Esophagus squamous epithelium (tissue), 4 donors: ENCODE results near the gene ZEB1.

Source experiments
- POLR2A ChIP-seq, 4 donors: fragments of 450-650 bp; IDR thresholded peaks; one replicate each; pipeline ENCODE4 v1.6.1; 2017; ENCODE audit warnings: antibody characterized with exemption in 4 of 4, mild to moderate bottlenecking in 4 of 4, moderate library complexity in 3 of 4
- TF ChIP-seq, protein P1 (sequence below), 6 experiments: fragments of 450-650 bp in 4 of 6; fragments of 200-600 bp in 2 of 6; sonication (generic) in 2 of 6; IDR thresholded peaks; one replicate each; pipeline ENCODE4 v1.5.1; 2016 to 2019; ENCODE audit warnings: antibody characterized with exemption in 6 of 6, mild to moderate bottlenecking in 4 of 6, moderate library complexity in 4 of 6

DNA sequence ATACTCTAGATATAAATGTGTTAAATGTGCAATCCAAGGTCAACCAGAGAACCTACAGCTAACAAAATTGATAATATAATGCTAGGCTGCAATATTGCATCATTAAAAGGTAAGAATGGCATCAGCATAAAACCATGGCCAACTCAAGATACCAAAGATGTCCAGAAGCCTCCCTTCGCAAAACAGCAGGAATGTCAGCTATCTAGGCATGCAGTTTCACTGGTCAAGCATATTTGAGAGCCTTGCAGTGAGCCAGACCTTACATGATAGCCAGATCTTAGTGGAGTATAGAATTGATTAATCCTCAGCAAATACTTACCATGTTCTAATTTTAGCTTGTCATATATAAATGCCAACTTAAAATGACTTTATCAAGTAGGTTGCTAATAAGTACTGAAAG, 138.8 kb downstream of the ZEB1 start:
- TF ChIP-seq, protein P1, sequence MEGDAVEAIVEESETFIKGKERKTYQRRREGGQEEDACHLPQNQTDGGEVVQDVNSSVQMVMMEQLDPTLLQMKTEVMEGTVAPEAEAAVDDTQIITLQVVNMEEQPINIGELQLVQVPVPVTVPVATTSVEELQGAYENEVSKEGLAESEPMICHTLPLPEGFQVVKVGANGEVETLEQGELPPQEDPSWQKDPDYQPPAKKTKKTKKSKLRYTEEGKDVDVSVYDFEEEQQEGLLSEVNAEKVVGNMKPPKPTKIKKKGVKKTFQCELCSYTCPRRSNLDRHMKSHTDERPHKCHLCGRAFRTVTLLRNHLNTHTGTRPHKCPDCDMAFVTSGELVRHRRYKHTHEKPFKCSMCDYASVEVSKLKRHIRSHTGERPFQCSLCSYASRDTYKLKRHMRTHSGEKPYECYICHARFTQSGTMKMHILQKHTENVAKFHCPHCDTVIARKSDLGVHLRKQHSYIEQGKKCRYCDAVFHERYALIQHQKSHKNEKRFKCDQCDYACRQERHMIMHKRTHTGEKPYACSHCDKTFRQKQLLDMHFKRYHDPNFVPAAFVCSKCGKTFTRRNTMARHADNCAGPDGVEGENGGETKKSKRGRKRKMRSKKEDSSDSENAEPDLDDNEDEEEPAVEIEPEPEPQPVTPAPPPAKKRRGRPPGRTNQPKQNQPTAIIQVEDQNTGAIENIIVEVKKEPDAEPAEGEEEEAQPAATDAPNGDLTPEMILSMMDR (IDR thresholded peaks at IDR 0.05): no peak
- no peak for TF ChIP-seq POLR2A (IDR thresholded peaks at IDR 0.05)
